Testis (tissue), 3 donors: ENCODE results near the gene SPSB4. TPM values are rescaled to one million over a fixed set of nuclear protein-coding genes. Genes with fewer than 3 reads are reported as not detected.
"Not testable (repeated sequence)": the region's sequence is repeated elsewhere in the genome, so short reads cannot be mapped to it uniquely, and the experiment has no call there.

ENCODE experiments used
- DNase-seq: peaks from one replicate; pipeline ENCODE4 v3.0.0-alpha.2; 2019
- H3K27ac ChIP-seq, 2 donors: fragments of 200-600 bp; sonication (generic); one replicate each; pipeline ENCODE4 v1.5.1; 2019
- H3K27me3 ChIP-seq: fragments of 200-600 bp; sonication (generic); one replicate; pipeline ENCODE4 v1.5.1; 2019
- H3K36me3 ChIP-seq: fragments of 200-600 bp; sonication (generic); one replicate; pipeline ENCODE4 v1.5.1; 2017; ENCODE audit warnings: low read depth; ENCODE audit errors: missing control alignments
- H3K4me1 ChIP-seq: fragments of 200-600 bp; sonication (generic); one replicate; pipeline ENCODE4 v1.5.1; 2019
- H3K4me3 ChIP-seq, 2 donors: fragments of 200-600 bp; sonication (generic); one replicate each; pipeline ENCODE4 v1.5.1; 2017 to 2019
- H3K9me3 ChIP-seq: fragments of 200-600 bp; sonication (generic); one replicate; pipeline ENCODE4 v1.5.1; 2017
- CTCF ChIP-seq, 3 experiments: fragments of 450-650 bp in 2 of 3; fragments of 200-600 bp in 1 of 3; sonication (generic) in 1 of 3; IDR thresholded peaks; one replicate each; pipeline ENCODE4 v1.5.1; 2016 to 2019; ENCODE audit warnings: antibody characterized with exemption in 3 of 3, mild to moderate bottlenecking in 2 of 3, moderate library complexity in 1 of 3
- POLR2A ChIP-seq: fragments of 450-650 bp; IDR thresholded peaks from one replicate; pipeline ENCODE4 v1.6.1; 2017; ENCODE audit warnings: antibody characterized with exemption, mild to moderate bottlenecking, moderate library complexity
- WGBS, 2 donors: methylation state at CpG; one replicate each; pipeline ENCODE4 v1.1.5; 2018; 5-methylcytosine and 5-hydroxymethylcytosine counted together
- intact Hi-C: fragments of 100-400 bp; cut with DNase I; formaldehyde crosslinking; loops from one replicate; pipeline ENCODE4 v1.15.1; 2023; ENCODE audit warnings: low total_unique reads
- polyA plus RNA-seq: library from polyadenylated mRNA; stranded (reverse); fragments of 350-450 nt; fragmentation: Illumina TruSeq; extraction: RNeasy Lipid Tissue Mini Kit (QIAGEN cat#74804); gene quantifications from one replicate; pipeline ENCODE4 v1.2.3, GENCODE V29; 2014; ENCODE audit warnings: low read depth, low replicate concordance; ENCODE audit not compliant: insufficient read depth
- total RNA-seq, 2 donors: library from RNA; depleted of rRNA; stranded (reverse); fragments of >200 nt; gene quantifications; one replicate each; pipeline ENCODE4 v1.2.3, GENCODE V29; 2016

SPSB4 gene
- total and polyA plus RNA-seq, 3 donors from 2014 or later: 7.4 to 34.5 (median 10.8) TPM

- no peaks in the 10 kb centered on the region for H3K36me3 ChIP-seq
- no peak for DNase-seq
- H3K9me3 ChIP-seq: no peaks in the 10 kb centered on the region
- no peaks in the 10 kb centered on the region for H3K27me3 ChIP-seq
- intact Hi-C loops: loop anchor here (10.0 kb wide), 2 partner anchors 93 to 173 kb away; no protein-coding TSS in a partner anchor
- H3K4me3 ChIP-seq: no peak overlapping the region
- TF ChIP-seq CTCF (IDR thresholded peaks at IDR 0.05) (no peak), POLR2A (no peak)
- H3K4me1 ChIP-seq: no peaks in the 10 kb centered on the region
- WGBS, 2 donors: 47 to 68% methylated on average over 4 of the region's 4 CpGs
- no peak overlapping the region for H3K27ac ChIP-seq
Observed at GRCh38 chr3:141011997-141012262, 39.2 kb upstream of the SPSB4 start.

GRCh38 chr3:141012571-141012970, 38.6 kb upstream of the SPSB4 start:
- 73 to 91% methylated on average over 2 of the region's 2 CpGs for WGBS, 2 donors
- no peaks in the 10 kb centered on the region for H3K36me3 ChIP-seq
- no peaks in the 10 kb centered on the region for H3K4me1 ChIP-seq
- intact Hi-C loops: loop anchor here (10.0 kb wide), 2 partner anchors 92 to 172 kb away; no protein-coding TSS in a partner anchor
- no peaks in the 10 kb centered on the region for H3K27me3 ChIP-seq
- H3K4me3 ChIP-seq: no peak overlapping the region
- no peaks in the 10 kb centered on the region for H3K9me3 ChIP-seq
- no peak for DNase-seq
- H3K27ac ChIP-seq: no peak overlapping the region
- TF ChIP-seq POLR2A: no peak
- TF ChIP-seq CTCF (IDR thresholded peaks at IDR 0.05): no peak

- H3K4me1 ChIP-seq: no peaks in the 10 kb centered on the region
- H3K9me3 ChIP-seq: no peaks in the 10 kb centered on the region
- no peak overlapping the region for H3K27ac ChIP-seq
- intact Hi-C loops: loop anchor here (10.0 kb wide), 2 partner anchors 89 to 169 kb away; no protein-coding TSS in a partner anchor
- 85 to 88% methylated on average over 3 of the region's 3 CpGs for WGBS, 2 donors
- no peaks in the 10 kb centered on the region for H3K27me3 ChIP-seq
- H3K4me3 ChIP-seq: no peak overlapping the region
- DNase-seq: no peak
- H3K36me3 ChIP-seq: no peaks in the 10 kb centered on the region
- no peak for TF ChIP-seq CTCF (IDR thresholded peaks at IDR 0.05)
- TF ChIP-seq POLR2A: no peak
Observed at GRCh38 chr3:141015481-141015880, 35.7 kb upstream of the SPSB4 start.

GRCh38 chr3:141017366-141018322, 33.5 kb upstream of the SPSB4 start:
- 82 to 86% methylated on average over 17 to 23 of the region's 23 CpGs for WGBS, 2 donors
- H3K4me1 ChIP-seq, H3K36me3 ChIP-seq, H3K27me3 ChIP-seq, H3K9me3 ChIP-seq, H3K4me3 ChIP-seq, DNase-seq, H3K27ac ChIP-seq: not testable (repeated sequence)
- intact Hi-C loops: loop anchor here (10.0 kb wide), 2 partner anchors 87 to 167 kb away; no protein-coding TSS in a partner anchor

- DNase-seq: no peak
- 47 to 83% methylated on average over 9 to 19 of the region's 19 CpGs for WGBS, 2 donors
- Histone ChIP-seq H3K27ac (no peak overlapping the region), H3K9me3 (no peaks in the 10 kb centered on the region), H3K4me1 (no peaks in the 10 kb centered on the region), H3K4me3 (no peak overlapping the region), H3K27me3 (no peaks in the 10 kb centered on the region), H3K36me3 (no peaks in the 10 kb centered on the region)
- intact Hi-C loops: loop anchor here (10.0 kb wide), 2 partner anchors 86 to 166 kb away; no protein-coding TSS in a partner anchor
- TF ChIP-seq POLR2A: no peak
- TF ChIP-seq CTCF (IDR thresholded peaks at IDR 0.05): no peak
Observed at GRCh38 chr3:141019244-141019643, 31.9 kb upstream of the SPSB4 start.
